Peyer's patch (tissue), 4 donors: Measurements from ENCODE around the gene SPON2. TPM values are rescaled to one million over a fixed set of nuclear protein-coding genes. Genes with fewer than 3 reads are reported as not detected.
"Not testable (repeated sequence)": the region's sequence is repeated elsewhere in the genome, so short reads cannot be mapped to it uniquely, and the experiment has no call there.

Experiments used
- DNase-seq, 3 donors: peaks; one replicate each; pipeline ENCODE4 v3.0.0-alpha.2; 2017 to 2019
- H3K27ac ChIP-seq, 4 donors: fragments of 200-600 bp; sonication (generic); one replicate each; pipeline ENCODE4 v1.5.1; 2016 to 2019
- H3K27me3 ChIP-seq, 2 donors: fragments of 200-600 bp; sonication (generic); one replicate each; pipeline ENCODE4 v1.5.1; 2019
- H3K36me3 ChIP-seq, 3 donors: fragments of 200-600 bp; sonication (generic); one replicate each; pipeline ENCODE4 v1.5.1; 2016 to 2019
- H3K4me1 ChIP-seq, 4 donors: fragments of 200-600 bp; sonication (generic); one replicate each; pipeline ENCODE4 v1.5.1; 2016 to 2019
- H3K4me3 ChIP-seq, 4 donors: fragments of 200-600 bp; sonication (generic); 1 replicate in 3 of 4; 2 replicates in 1 of 4; pipeline ENCODE4 v1.5.1; 2016 to 2019; ENCODE audit warnings: mild to moderate bottlenecking in 1 of 4
- H3K9me3 ChIP-seq, 4 donors: fragments of 200-600 bp; sonication (generic); one replicate each; pipeline ENCODE4 v1.5.1; 2016 to 2019; ENCODE audit warnings: mild to moderate bottlenecking in 1 of 4
- POLR2A ChIP-seq, 2 donors: fragments of 450-650 bp; IDR thresholded peaks; one replicate each; pipeline ENCODE4 v1.5.1; 2017; ENCODE audit warnings: antibody characterized with exemption in 2 of 2, mild to moderate bottlenecking in 2 of 2, moderate library complexity in 2 of 2
- total RNA-seq, 4 donors: library from RNA; depleted of rRNA; stranded (reverse); fragments of >200 nt; gene quantifications; one replicate each; pipeline ENCODE4 v1.1.0, GENCODE V29; 2016
- TF ChIP-seq, protein P1 (sequence below), 6 experiments: fragments of 450-650 bp in 4 of 6; fragments of 200-600 bp in 2 of 6; sonication (generic) in 1 of 6; IDR thresholded peaks; one replicate each; pipeline ENCODE4 v1.5.1; 2017 to 2019; ENCODE audit warnings: antibody characterized with exemption in 6 of 6, mild to moderate bottlenecking in 3 of 6, moderate library complexity in 1 of 6

SPON2 gene
- total RNA-seq, 4 donors from 2014 or later: 64.3 to 519 (median 165) TPM

DNA sequence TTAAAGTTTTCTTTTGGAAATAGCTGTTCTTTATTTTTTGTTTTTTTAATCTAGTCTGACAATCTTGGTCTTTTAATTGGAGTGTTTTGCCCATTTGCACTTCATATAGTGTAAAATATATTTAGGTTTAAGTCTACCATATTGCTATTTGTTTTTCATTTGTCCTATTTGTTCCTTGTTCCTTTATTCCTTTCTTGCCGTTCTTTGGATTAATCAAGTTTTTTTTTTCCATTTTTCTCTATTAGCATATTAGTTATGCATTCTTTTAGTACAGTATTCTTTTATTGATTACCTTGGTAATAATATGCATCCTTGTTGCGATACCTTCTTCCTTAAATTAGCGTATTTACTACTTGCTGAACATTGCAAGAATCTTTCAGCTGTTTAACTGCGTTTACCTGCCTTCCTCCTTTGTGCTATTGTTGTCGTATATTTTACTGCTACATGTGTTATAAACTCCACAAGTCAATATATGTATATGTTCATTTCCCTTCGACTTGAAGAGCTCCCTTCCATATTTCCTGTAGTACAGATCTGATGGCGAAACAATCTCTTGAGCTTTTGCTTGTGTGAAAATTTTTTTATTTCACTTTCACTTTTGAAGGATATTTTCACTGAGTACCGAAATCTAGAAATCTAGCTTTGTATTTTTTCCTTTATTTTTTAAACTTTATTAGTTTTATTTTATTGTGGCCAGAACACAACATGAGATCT lies 35.2 kb downstream of the SPON2 start:
- H3K4me3 ChIP-seq: peak overlapping the region in 1 of 4 donors; percentile 30
- H3K36me3 ChIP-seq: no peaks in the 10 kb centered on the region
- TF ChIP-seq POLR2A (IDR thresholded peaks at IDR 0.05): no peak
- TF ChIP-seq, protein P1, sequence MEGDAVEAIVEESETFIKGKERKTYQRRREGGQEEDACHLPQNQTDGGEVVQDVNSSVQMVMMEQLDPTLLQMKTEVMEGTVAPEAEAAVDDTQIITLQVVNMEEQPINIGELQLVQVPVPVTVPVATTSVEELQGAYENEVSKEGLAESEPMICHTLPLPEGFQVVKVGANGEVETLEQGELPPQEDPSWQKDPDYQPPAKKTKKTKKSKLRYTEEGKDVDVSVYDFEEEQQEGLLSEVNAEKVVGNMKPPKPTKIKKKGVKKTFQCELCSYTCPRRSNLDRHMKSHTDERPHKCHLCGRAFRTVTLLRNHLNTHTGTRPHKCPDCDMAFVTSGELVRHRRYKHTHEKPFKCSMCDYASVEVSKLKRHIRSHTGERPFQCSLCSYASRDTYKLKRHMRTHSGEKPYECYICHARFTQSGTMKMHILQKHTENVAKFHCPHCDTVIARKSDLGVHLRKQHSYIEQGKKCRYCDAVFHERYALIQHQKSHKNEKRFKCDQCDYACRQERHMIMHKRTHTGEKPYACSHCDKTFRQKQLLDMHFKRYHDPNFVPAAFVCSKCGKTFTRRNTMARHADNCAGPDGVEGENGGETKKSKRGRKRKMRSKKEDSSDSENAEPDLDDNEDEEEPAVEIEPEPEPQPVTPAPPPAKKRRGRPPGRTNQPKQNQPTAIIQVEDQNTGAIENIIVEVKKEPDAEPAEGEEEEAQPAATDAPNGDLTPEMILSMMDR (IDR thresholded peaks at IDR 0.05): no peak
- no peak for DNase-seq
- no peaks in the 10 kb centered on the region for H3K9me3 ChIP-seq
- no peak overlapping the region for H3K27ac ChIP-seq
- no peaks in the 10 kb centered on the region for H3K27me3 ChIP-seq
- no peaks in the 10 kb centered on the region for H3K4me1 ChIP-seq

- Histone ChIP-seq H3K9me3 (no peaks in the 10 kb centered on the region), H3K27me3 (no peaks in the 10 kb centered on the region), H3K4me1 (no peaks in the 10 kb centered on the region), H3K4me3 (no peak overlapping the region), H3K27ac (peak overlapping the region in 1 of 4 donors; percentile 3), H3K36me3 (no peaks in the 10 kb centered on the region)
- peak in 1 of 3 donors; percentile 68 for DNase-seq
- TF ChIP-seq, protein P1 (IDR thresholded peaks at IDR 0.05): no peak
- no peak for TF ChIP-seq POLR2A (IDR thresholded peaks at IDR 0.05)
These were observed 36.3 kb downstream of the SPON2 start for GRCh38 chr4:1136048-1136447.

- peak in 1 of 3 donors; percentile 40 for DNase-seq
- H3K4me1 ChIP-seq: no peaks in the 10 kb centered on the region
- no peaks in the 10 kb centered on the region for H3K27me3 ChIP-seq
- no peak overlapping the region for H3K4me3 ChIP-seq
- no peak for TF ChIP-seq POLR2A (IDR thresholded peaks at IDR 0.05)
- TF ChIP-seq, protein P1 (IDR thresholded peaks at IDR 0.05): no peak
- H3K9me3 ChIP-seq: no peaks in the 10 kb centered on the region
- H3K36me3 ChIP-seq: no peaks in the 10 kb centered on the region
- no peak overlapping the region for H3K27ac ChIP-seq
These were observed 39.4 kb downstream of the SPON2 start for GRCh38 chr4:1133033-1133432.

DNA sequence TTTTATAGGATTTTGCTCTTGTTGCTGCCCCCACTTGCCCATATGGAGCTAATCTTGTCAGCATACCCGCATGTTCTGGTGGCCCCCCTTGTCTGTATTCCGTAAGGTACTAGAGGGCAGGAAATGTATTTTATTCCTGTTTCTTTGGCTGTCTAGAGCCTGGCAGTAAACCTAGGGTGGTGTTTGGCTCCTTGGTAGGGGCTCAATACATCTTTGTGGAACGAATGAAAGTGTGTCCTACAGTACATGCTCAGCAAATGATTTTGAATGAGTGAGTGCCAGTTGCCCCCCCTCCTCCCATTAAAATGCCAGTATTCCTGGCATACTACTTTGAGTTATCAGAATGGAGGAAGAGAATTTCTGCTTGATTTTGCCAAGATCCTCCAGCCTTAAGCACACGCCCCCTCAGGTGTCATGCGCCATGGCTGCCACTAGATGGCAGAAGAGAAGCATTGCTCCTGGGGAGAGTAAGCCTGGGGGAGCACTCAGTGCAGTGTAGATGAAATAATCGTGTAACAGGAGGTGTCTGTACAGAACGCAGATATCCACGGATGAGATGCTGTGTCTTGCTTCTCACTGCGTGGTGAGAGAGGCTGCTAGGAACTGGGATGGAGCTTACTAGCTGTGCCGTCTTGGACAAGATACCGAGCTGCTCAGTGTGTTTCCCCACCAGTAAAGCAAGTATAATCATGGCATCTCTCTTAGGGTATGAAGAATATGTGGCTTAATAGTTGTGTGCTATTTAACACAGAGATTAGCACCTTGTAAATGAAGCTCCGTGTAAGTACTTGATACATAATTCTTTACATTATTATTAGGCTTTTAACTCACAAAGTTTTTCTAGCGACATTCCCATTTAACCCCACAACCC lies 41.8 kb downstream of the SPON2 start:
- no peaks in the 10 kb centered on the region for H3K4me1 ChIP-seq
- H3K9me3 ChIP-seq: no peaks in the 10 kb centered on the region
- H3K27me3 ChIP-seq: no peaks in the 10 kb centered on the region
- TF ChIP-seq, protein P1 (IDR thresholded peaks at IDR 0.05): peak; percentile 97 to 99 (median 98)
- TF ChIP-seq POLR2A (IDR thresholded peaks at IDR 0.05): no peak
- peak; percentile 59 to 82 (median 77) for DNase-seq
- no peaks in the 10 kb centered on the region for H3K36me3 ChIP-seq
- H3K27ac ChIP-seq: no peak overlapping the region
- no peak overlapping the region for H3K4me3 ChIP-seq

- no peaks in the 10 kb centered on the region for H3K9me3 ChIP-seq
- no peaks in the 10 kb centered on the region for H3K27me3 ChIP-seq
- TF ChIP-seq, protein P1 (IDR thresholded peaks at IDR 0.05): no peak
- no peak for TF ChIP-seq POLR2A (IDR thresholded peaks at IDR 0.05)
- H3K4me3 ChIP-seq: no peak overlapping the region
- H3K36me3 ChIP-seq: no peaks in the 10 kb centered on the region
- no peaks in the 10 kb centered on the region for H3K4me1 ChIP-seq
- no peak for DNase-seq
- no peak overlapping the region for H3K27ac ChIP-seq
These were observed 45.9 kb downstream of the SPON2 start for GRCh38 chr4:1126506-1126905.

GRCh38 chr4:1125466-1125865 lies 46.9 kb downstream of the SPON2 start:
- not testable (repeated sequence) for H3K36me3 ChIP-seq, H3K4me3 ChIP-seq, DNase-seq, H3K27ac ChIP-seq, H3K4me1 ChIP-seq, H3K9me3 ChIP-seq, H3K27me3 ChIP-seq
